ENCODE measurements around the gene DYDC2.
"Not testable (repeated sequence)": the region's sequence is repeated elsewhere in the genome, so short reads cannot be mapped to it uniquely, and the experiment has no call there.

GRCh38 chr10:80417256-80417655, 60.7 kb downstream of the DYDC2 start:
- not testable (repeated sequence) for TF ChIP-seq CTCF (conservative IDR thresholded peaks at IDR 0.05; ENCODE audit: low read length); EZH2phosphoT487 (IDR thresholded peaks at IDR 0.05; ENCODE audit: borderline replicate concordance, low read depth, low read length)
